Neural cell (in vitro differentiated cells): ENCODE results near the gene NECTIN2. TPM values are rescaled to one million over a fixed set of nuclear protein-coding genes. Genes with fewer than 3 reads are reported as not detected.

Experiments
- H2AFZ ChIP-seq: fragments of 200-600, 300-800 bp; sonication (generic), shearing (Covaris generic); 2 replicates; pipeline ENCODE4 v1.6.0; 2014; ENCODE audit warnings: low read depth, mild to moderate bottlenecking, antibody characterized with exemption, low read length, moderate library complexity
- H3F3A ChIP-seq: fragments of 200-600 bp; shearing (Covaris generic); 2 replicates; pipeline ENCODE4 v1.6.1; 2016; ENCODE audit warnings: mild to moderate bottlenecking, moderate library complexity, mixed read lengths, antibody characterized with exemption, low read length; ENCODE audit not compliant: insufficient read depth, poor library complexity, severe bottlenecking
- H3K27ac ChIP-seq: fragments of 200-600, 300-800 bp; sonication (generic), shearing (Covaris generic); 2 replicates; pipeline ENCODE4 v1.5.1; 2014; ENCODE audit warnings: mild to moderate bottlenecking, low read length, moderate library complexity
- H3K27me3 ChIP-seq: fragments of 300-800, 200-600 bp; sonication (generic), shearing (Covaris generic); 2 replicates; pipeline ENCODE4 v1.6.0; 2014; ENCODE audit warnings: mild to moderate bottlenecking, low read depth, low read length, moderate library complexity; ENCODE audit not compliant: insufficient read depth
- H3K36me3 ChIP-seq: fragments of 300-800, 200-600 bp; sonication (generic), shearing (Covaris generic); 2 replicates; pipeline ENCODE4 v1.5.1; 2014; ENCODE audit warnings: mild to moderate bottlenecking, antibody characterized with exemption, low read length, moderate library complexity; ENCODE audit not compliant: insufficient read depth
- H3K4me2 ChIP-seq: fragments of 300-800, 200-600 bp; sonication (generic), shearing (Covaris generic); 2 replicates; pipeline ENCODE4 v1.6.0; 2014; ENCODE audit warnings: mild to moderate bottlenecking, low read length
- H3K4me3 ChIP-seq: fragments of 300-800, 200-600 bp; sonication (generic), shearing (Covaris generic); 2 replicates; pipeline ENCODE4 v1.5.1; 2014; ENCODE audit warnings: mild to moderate bottlenecking, low read length, moderate library complexity
- H3K79me2 ChIP-seq: fragments of 200-600 bp; shearing (Covaris generic); replicated peaks from 2 replicates; pipeline ENCODE4 v1.6.0; 2014; ENCODE audit warnings: mild to moderate bottlenecking, low read length, moderate library complexity; ENCODE audit not compliant: insufficient read depth
- H3K9ac ChIP-seq: fragments of 300-800, 200-600 bp; sonication (generic), shearing (Covaris generic); 2 replicates; pipeline ENCODE4 v1.6.1; 2016; ENCODE audit warnings: mild to moderate bottlenecking, low read length, mixed read lengths
- H3K9me2 ChIP-seq: fragments of 200-600 bp; shearing (Covaris generic); 2 replicates; pipeline ENCODE4 v1.6.1; 2016; ENCODE audit warnings: mild to moderate bottlenecking, low read length, mixed read lengths; ENCODE audit not compliant: insufficient read depth
- H3K9me3 ChIP-seq: fragments of 200-600, 300-800 bp; sonication (generic), shearing (Covaris generic); 2 replicates; pipeline ENCODE4 v1.6.1; 2016; ENCODE audit warnings: mild to moderate bottlenecking, mixed run types, low read length, moderate library complexity, mixed read lengths
- H4K20me1 ChIP-seq: fragments of 200-600 bp; shearing (Covaris generic); 2 replicates; pipeline ENCODE4 v1.6.1; 2016; ENCODE audit warnings: mild to moderate bottlenecking, mixed run types; ENCODE audit not compliant: insufficient read depth
- EP300 ChIP-seq: fragments of 450-650 bp; conservative IDR thresholded peaks from 2 replicates; pipeline ENCODE4 v1.6.1; 2014; ENCODE audit warnings: antibody characterized with exemption, mild to moderate bottlenecking, moderate library complexity; ENCODE audit not compliant: poor library complexity, severe bottlenecking
- EZH2 ChIP-seq: fragments of 200-600, 300-800 bp; shearing (Covaris generic), sonication (generic); IDR thresholded peaks from 2 replicates; pipeline ENCODE4 v1.6.1; 2014; ENCODE audit warnings: antibody characterized with exemption, low read length, borderline replicate concordance, mild to moderate bottlenecking; ENCODE audit not compliant: insufficient read depth, poor library complexity, severe bottlenecking
- MXI1 ChIP-seq: fragments of 450-650 bp; conservative IDR thresholded peaks from 2 replicates; pipeline ENCODE4 v1.6.1; 2014; ENCODE audit warnings: antibody characterized with exemption, mild to moderate bottlenecking; ENCODE audit not compliant: poor library complexity, severe bottlenecking
- POLR2AphosphoS5 ChIP-seq: IDR thresholded peaks from 2 replicates; pipeline ENCODE4 v1.6.1; 2012
- RAD21 ChIP-seq: fragments of 450-650 bp; conservative IDR thresholded peaks from 2 replicates; pipeline ENCODE4 v1.6.1; 2014; ENCODE audit warnings: antibody characterized with exemption, mild to moderate bottlenecking, moderate library complexity
- SMC3 ChIP-seq: fragments of 450-650 bp; conservative IDR thresholded peaks from 2 replicates; pipeline ENCODE4 v1.6.1; 2014; ENCODE audit warnings: antibody characterized with exemption, mild to moderate bottlenecking, moderate library complexity; ENCODE audit not compliant: poor library complexity
- TAF1 ChIP-seq: IDR thresholded peaks from 2 replicates; pipeline ENCODE4 v1.6.1; 2012; ENCODE audit warnings: low read depth
- polyA plus RNA-seq: library from polyadenylated mRNA; depleted of rRNA; stranded (reverse); fragments of >200 nt; gene quantifications from 2 replicates; pipeline ENCODE4 v1.2.3, GENCODE V29; 2014
- TF ChIP-seq, protein P1 (sequence below): fragments of 450-650 bp; IDR thresholded peaks from 2 replicates; pipeline ENCODE4 v1.5.1; 2014; ENCODE audit warnings: antibody characterized with exemption, mild to moderate bottlenecking, moderate library complexity; ENCODE audit not compliant: poor library complexity, severe bottlenecking
- TF ChIP-seq, protein P2 (sequence below): IDR thresholded peaks from 2 replicates; pipeline ENCODE4 v1.6.1; 2012; ENCODE audit warnings: borderline replicate concordance

Gene NECTIN2
- polyA plus RNA-seq, 1 donor from 2014 or later, result 33.2 TPM

DNA sequence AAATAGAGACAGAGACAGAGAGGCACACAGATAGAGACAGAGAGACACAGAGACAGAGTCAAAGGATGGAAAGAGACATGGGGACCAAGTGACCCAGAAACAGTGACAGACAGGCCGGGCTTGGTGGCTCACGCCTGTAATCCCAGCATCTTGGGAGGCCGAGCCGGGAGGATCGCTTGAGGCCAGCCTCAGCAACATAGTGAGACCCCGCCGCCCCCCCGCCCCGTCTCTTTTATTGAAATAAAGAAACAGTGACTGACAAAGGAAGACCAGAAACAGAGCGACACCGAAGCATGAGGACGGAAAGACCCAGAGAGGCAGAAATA lies 848 bp upstream of the NECTIN2 start:
- no peaks in the 10 kb centered on the region for H3F3A ChIP-seq
- no peak overlapping the region for H3K4me2 ChIP-seq
- H3K9me3 ChIP-seq, result no peaks in the 10 kb centered on the region
- peaks cover 23% of the 10 kb centered on the region for H3K79me2 ChIP-seq
- H4K20me1 ChIP-seq, result no peaks in the 10 kb centered on the region
- H2AFZ ChIP-seq, result peak overlapping the region; percentile 15
- H3K27ac ChIP-seq, result peak overlapping the region; percentile 63
- no peak for TF ChIP-seq TAF1
- no peak for TF ChIP-seq SMC3
- no peak for TF ChIP-seq MXI1
- TF ChIP-seq, protein P1, sequence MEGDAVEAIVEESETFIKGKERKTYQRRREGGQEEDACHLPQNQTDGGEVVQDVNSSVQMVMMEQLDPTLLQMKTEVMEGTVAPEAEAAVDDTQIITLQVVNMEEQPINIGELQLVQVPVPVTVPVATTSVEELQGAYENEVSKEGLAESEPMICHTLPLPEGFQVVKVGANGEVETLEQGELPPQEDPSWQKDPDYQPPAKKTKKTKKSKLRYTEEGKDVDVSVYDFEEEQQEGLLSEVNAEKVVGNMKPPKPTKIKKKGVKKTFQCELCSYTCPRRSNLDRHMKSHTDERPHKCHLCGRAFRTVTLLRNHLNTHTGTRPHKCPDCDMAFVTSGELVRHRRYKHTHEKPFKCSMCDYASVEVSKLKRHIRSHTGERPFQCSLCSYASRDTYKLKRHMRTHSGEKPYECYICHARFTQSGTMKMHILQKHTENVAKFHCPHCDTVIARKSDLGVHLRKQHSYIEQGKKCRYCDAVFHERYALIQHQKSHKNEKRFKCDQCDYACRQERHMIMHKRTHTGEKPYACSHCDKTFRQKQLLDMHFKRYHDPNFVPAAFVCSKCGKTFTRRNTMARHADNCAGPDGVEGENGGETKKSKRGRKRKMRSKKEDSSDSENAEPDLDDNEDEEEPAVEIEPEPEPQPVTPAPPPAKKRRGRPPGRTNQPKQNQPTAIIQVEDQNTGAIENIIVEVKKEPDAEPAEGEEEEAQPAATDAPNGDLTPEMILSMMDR, result no peak
- no peak for TF ChIP-seq EP300
- TF ChIP-seq, protein P2, sequence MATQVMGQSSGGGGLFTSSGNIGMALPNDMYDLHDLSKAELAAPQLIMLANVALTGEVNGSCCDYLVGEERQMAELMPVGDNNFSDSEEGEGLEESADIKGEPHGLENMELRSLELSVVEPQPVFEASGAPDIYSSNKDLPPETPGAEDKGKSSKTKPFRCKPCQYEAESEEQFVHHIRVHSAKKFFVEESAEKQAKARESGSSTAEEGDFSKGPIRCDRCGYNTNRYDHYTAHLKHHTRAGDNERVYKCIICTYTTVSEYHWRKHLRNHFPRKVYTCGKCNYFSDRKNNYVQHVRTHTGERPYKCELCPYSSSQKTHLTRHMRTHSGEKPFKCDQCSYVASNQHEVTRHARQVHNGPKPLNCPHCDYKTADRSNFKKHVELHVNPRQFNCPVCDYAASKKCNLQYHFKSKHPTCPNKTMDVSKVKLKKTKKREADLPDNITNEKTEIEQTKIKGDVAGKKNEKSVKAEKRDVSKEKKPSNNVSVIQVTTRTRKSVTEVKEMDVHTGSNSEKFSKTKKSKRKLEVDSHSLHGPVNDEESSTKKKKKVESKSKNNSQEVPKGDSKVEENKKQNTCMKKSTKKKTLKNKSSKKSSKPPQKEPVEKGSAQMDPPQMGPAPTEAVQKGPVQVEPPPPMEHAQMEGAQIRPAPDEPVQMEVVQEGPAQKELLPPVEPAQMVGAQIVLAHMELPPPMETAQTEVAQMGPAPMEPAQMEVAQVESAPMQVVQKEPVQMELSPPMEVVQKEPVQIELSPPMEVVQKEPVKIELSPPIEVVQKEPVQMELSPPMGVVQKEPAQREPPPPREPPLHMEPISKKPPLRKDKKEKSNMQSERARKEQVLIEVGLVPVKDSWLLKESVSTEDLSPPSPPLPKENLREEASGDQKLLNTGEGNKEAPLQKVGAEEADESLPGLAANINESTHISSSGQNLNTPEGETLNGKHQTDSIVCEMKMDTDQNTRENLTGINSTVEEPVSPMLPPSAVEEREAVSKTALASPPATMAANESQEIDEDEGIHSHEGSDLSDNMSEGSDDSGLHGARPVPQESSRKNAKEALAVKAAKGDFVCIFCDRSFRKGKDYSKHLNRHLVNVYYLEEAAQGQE, result no peak
- TF ChIP-seq RAD21, result no peak
- no peak for TF ChIP-seq EZH2
- TF ChIP-seq POLR2AphosphoS5, result no peak
- H3K4me3 ChIP-seq, result peak overlapping the region; percentile 94
- no peaks in the 10 kb centered on the region for H3K9me2 ChIP-seq
- peak overlapping the region; percentile 95 for H3K9ac ChIP-seq
- H3K36me3 ChIP-seq, result no peaks in the 10 kb centered on the region
- H3K27me3 ChIP-seq, result no peaks in the 10 kb centered on the region

DNA sequence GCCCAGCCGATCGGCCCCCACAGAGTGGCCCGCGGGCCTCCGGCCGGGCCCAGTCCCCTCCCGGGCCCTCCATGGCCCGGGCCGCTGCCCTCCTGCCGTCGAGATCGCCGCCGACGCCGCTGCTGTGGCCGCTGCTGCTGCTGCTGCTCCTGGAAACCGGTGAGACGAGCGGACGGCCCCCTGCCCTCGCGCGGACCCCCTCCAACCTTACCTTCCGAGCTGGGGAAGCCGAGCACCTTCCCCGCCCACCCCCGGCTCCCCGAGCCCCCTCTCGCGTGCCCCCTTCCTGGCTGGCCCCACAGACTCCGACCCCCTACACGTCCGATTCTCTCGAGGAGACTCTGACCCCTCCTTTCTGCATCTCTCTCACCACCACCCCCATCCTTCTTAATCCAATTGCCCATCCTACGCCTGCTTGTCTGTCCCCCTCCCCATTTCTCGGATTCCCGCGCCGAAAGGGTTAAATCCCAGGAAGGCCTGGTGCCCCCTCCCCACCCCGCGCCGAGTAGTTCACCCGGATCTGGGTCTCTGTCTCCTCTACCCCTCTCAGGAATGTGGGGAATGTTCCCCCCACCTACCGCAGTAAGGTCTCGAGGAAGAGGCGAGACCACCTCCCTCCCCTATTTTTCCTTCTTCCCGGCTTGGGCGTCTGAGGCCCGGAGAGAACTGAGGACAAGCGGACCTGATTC lies 502 bp downstream of the NECTIN2 start:
- Histone ChIP-seq H3K9me2 (no peaks in the 10 kb centered on the region), H3K27ac (peak overlapping the region; percentile 63), H4K20me1 (no peaks in the 10 kb centered on the region), H3K27me3 (no peaks in the 10 kb centered on the region), H3K9ac (peak overlapping the region; percentile 95), H3K9me3 (no peaks in the 10 kb centered on the region), H3K4me3 (peak overlapping the region; percentile 94), H3K4me2 (peak overlapping the region; percentile 90), H3K36me3 (no peaks in the 10 kb centered on the region), H3K79me2 (peaks cover 29% of the 10 kb centered on the region), H2AFZ (peak overlapping the region; percentile 45), H3F3A (no peaks in the 10 kb centered on the region)
- no peak for TF ChIP-seq SMC3
- no peak for TF ChIP-seq RAD21
- no peak for TF ChIP-seq POLR2AphosphoS5
- TF ChIP-seq EZH2, result no peak
- no peak for TF ChIP-seq TAF1
- no peak for TF ChIP-seq MXI1
- TF ChIP-seq, protein P1, result no peak
- TF ChIP-seq, protein P2, result no peak
- TF ChIP-seq EP300, result no peak
